ENCODE results near the gene TMEM259.

TMEM259 gene

GRCh38 chr19:1061987-1062386 is 41.1 kb upstream of the TMEM259 start:
- no peak overlapping the region for H3K4me3 ChIP-seq (ENCODE audit: low read length)
- DNase-seq (ENCODE audit: low read depth) = no peak
- no peak for TF ChIP-seq CTCF (conservative IDR thresholded peaks at IDR 0.05; ENCODE audit: low read depth, low read length)

GRCh38 chr19:1060689-1061088 is 39.8 kb upstream of the TMEM259 start:
- no peak overlapping the region for H3K4me3 ChIP-seq (ENCODE audit: low read length)
- TF ChIP-seq CTCF (conservative IDR thresholded peaks at IDR 0.05; ENCODE audit: low read depth, low read length) = no peak
- DNase-seq (ENCODE audit: low read depth) = no peak

GRCh38 chr19:1058112-1058511 is 37.2 kb upstream of the TMEM259 start:
- no peak for TF ChIP-seq CTCF (conservative IDR thresholded peaks at IDR 0.05; ENCODE audit: low read depth, low read length)
- DNase-seq (ENCODE audit: low read depth) = no peak
- H3K4me3 ChIP-seq (ENCODE audit: low read length) = no peak overlapping the region

- no peak for TF ChIP-seq CTCF (conservative IDR thresholded peaks at IDR 0.05; ENCODE audit: low read depth, low read length)
- DNase-seq (ENCODE audit: low read depth) = no peak
- no peak overlapping the region for H3K4me3 ChIP-seq (ENCODE audit: low read length)
Observed at GRCh38 chr19:1057176-1057855, 36.4 kb upstream of the TMEM259 start.

- no peak overlapping the region for H3K4me3 ChIP-seq (ENCODE audit: low read length)
- TF ChIP-seq CTCF (conservative IDR thresholded peaks at IDR 0.05; ENCODE audit: low read depth, low read length) = no peak
- no peak for DNase-seq (ENCODE audit: low read depth)
Observed at GRCh38 chr19:1055886-1056620, 35.1 kb upstream of the TMEM259 start.

- no peak for TF ChIP-seq CTCF (conservative IDR thresholded peaks at IDR 0.05; ENCODE audit: low read depth, low read length)
- DNase-seq (ENCODE audit: low read depth) = no peak
- no peak overlapping the region for H3K4me3 ChIP-seq (ENCODE audit: low read length)
Observed at GRCh38 chr19:1055028-1055425, 34.1 kb upstream of the TMEM259 start.
